ENCODE results near the gene ZNRF2. TPM values are rescaled to one million over a fixed set of nuclear protein-coding genes. Genes with fewer than 3 reads are reported as not detected.

ZNRF2 gene
- total RNA-seq, 1 donor from 2014 or later, result 8.7 TPM

GRCh38 chr7:30309302-30309701 lies 24.9 kb downstream of the ZNRF2 start:
- intact Hi-C loops (cut with DNase I), result no loop called here
- ATAC-seq (no peak), DNase-seq (ENCODE audit: missing footprints) (no peak)

GRCh38 chr7:30309842-30310435 lies 25.5 kb downstream of the ZNRF2 start:
- DNase-seq (ENCODE audit: missing footprints) (no peak), ATAC-seq (no peak)
- intact Hi-C loops (cut with DNase I), result no loop called here

- ATAC-seq (no peak), DNase-seq (ENCODE audit: missing footprints) (no peak)
- intact Hi-C loops (cut with DNase I), result no loop called here
Observed at GRCh38 chr7:30310674-30311362, 26.4 kb downstream of the ZNRF2 start.

- intact Hi-C loops (cut with DNase I), result no loop called here
- ATAC-seq (no peak), DNase-seq (ENCODE audit: missing footprints) (no peak)
Observed at GRCh38 chr7:30312178-30312577, 27.8 kb downstream of the ZNRF2 start.

- ATAC-seq (no peak), DNase-seq (ENCODE audit: missing footprints) (no peak)
- intact Hi-C loops (cut with DNase I), result no loop called here
Observed at GRCh38 chr7:30313348-30313747, 29.0 kb downstream of the ZNRF2 start.

- no peak for DNase-seq (ENCODE audit: missing footprints)
- intact Hi-C loops (cut with DNase I), result no loop called here
- no peak for ATAC-seq
Observed at GRCh38 chr7:30313793-30314192, 29.4 kb downstream of the ZNRF2 start.

GRCh38 chr7:30315589-30315988 lies 31.2 kb downstream of the ZNRF2 start:
- intact Hi-C loops (cut with DNase I), result no loop called here
- DNase-seq (ENCODE audit: missing footprints), result no peak
- ATAC-seq, result no peak

GRCh38 chr7:30320392-30320791 lies 36.0 kb downstream of the ZNRF2 start:
- intact Hi-C loops (cut with DNase I), result no loop called here
- ATAC-seq, result no peak
- no peak for DNase-seq (ENCODE audit: missing footprints)

- ATAC-seq, result peak; percentile 63
- DNase-seq (ENCODE audit: missing footprints), result no peak
- intact Hi-C loops (cut with DNase I), result no loop called here
Observed at GRCh38 chr7:30321089-30321881, 36.9 kb downstream of the ZNRF2 start.

GRCh38 chr7:30321882-30322192 lies 37.4 kb downstream of the ZNRF2 start:
- DNase-seq (ENCODE audit: missing footprints), result no peak
- ATAC-seq, result no peak
- intact Hi-C loops (cut with DNase I), result no loop called here

GRCh38 chr7:30322271-30323005 lies 38.0 kb downstream of the ZNRF2 start:
- intact Hi-C loops (cut with DNase I), result no loop called here
- DNase-seq (ENCODE audit: missing footprints) (no peak), ATAC-seq (peak; percentile 80)

GRCh38 chr7:30323006-30323355 lies 38.6 kb downstream of the ZNRF2 start:
- DNase-seq (ENCODE audit: missing footprints) (no peak), ATAC-seq (no peak)
- intact Hi-C loops (cut with DNase I), result no loop called here

GRCh38 chr7:30327813-30328212 lies 43.4 kb downstream of the ZNRF2 start:
- no peak for ATAC-seq
- intact Hi-C loops (cut with DNase I), result no loop called here

GRCh38 chr7:30328381-30328780 lies 44.0 kb downstream of the ZNRF2 start:
- intact Hi-C loops (cut with DNase I), result no loop called here
- ATAC-seq (no peak), DNase-seq (ENCODE audit: missing footprints) (no peak)

More at GRCh38 chr7:30327813-30328212, 43.4 kb downstream of the ZNRF2 start:
- DNase-seq (ENCODE audit: missing footprints), result no peak

- intact Hi-C loops (cut with DNase I), result no loop called here
- DNase-seq (ENCODE audit: missing footprints) (no peak), ATAC-seq (no peak)
Observed at GRCh38 chr7:30329716-30330115, 45.3 kb downstream of the ZNRF2 start.

GRCh38 chr7:30330134-30331111 lies 46.0 kb downstream of the ZNRF2 start:
- intact Hi-C loops (cut with DNase I), result no loop called here
- DNase-seq (ENCODE audit: missing footprints), result no peak
- ATAC-seq, result no peak

- intact Hi-C loops (cut with DNase I), result no loop called here
- DNase-seq (ENCODE audit: missing footprints) (no peak), ATAC-seq (no peak)
Observed at GRCh38 chr7:30331338-30331737, 46.9 kb downstream of the ZNRF2 start.

GRCh38 chr7:30332549-30332948 lies 48.2 kb downstream of the ZNRF2 start:
- ATAC-seq (no peak), DNase-seq (ENCODE audit: missing footprints) (no peak)
- intact Hi-C loops (cut with DNase I), result no loop called here
